Measurements from ENCODE around the gene CCDC186. TPM values are rescaled to one million over a fixed set of nuclear protein-coding genes. Genes with fewer than 3 reads are reported as not detected.

Gene CCDC186
- total and polyA plus RNA-seq, 3 experiments from 2014 or later = 11.3 to 24.9 (median 14.0) TPM

- Histone ChIP-seq H3K4me3 (ENCODE audit: low read length) (no peak overlapping the region), H3K9me3 (ENCODE audit: low read length) (no peaks in the 10 kb centered on the region), H3K4me1 (ENCODE audit: insufficient read depth, low read length) (no peaks in the 10 kb centered on the region), H3K27ac (ENCODE audit: low read depth, low read length) (no peak overlapping the region), H3K27me3 (ENCODE audit: insufficient read depth, low read length, poor library complexity, severe bottlenecking) (no peaks in the 10 kb centered on the region), H3K36me3 (ENCODE audit: insufficient read depth, low read length) (no peaks in the 10 kb centered on the region)
- no peak for DNase-seq
- POLR2A ChIA-PET = no interaction called here
- Mint-ChIP-seq H3K9me3 (no peaks in the 10 kb centered on the region), H3K36me3 (no peaks in the 10 kb centered on the region), H3K4me1 (no peaks in the 10 kb centered on the region), H3K27me3 (peaks cover 6 to 50% of the 10 kb centered on the region in 2 donors), H3K27ac (no peak overlapping the region), H3K4me3 (no peak overlapping the region)
- CTCF ChIA-PET = no interaction called here
Observed at GRCh38 chr10:114206902-114207301, 32.9 kb upstream of the CCDC186 start.

- no peaks in the 10 kb centered on the region for H3K4me1 Mint-ChIP-seq
- DNase-seq = no peak
- H3K27me3 Mint-ChIP-seq = peaks cover 17 to 66% of the 10 kb centered on the region in 2 donors
- Histone ChIP-seq H3K36me3 (ENCODE audit: insufficient read depth, low read length) (no peaks in the 10 kb centered on the region), H3K27ac (ENCODE audit: low read depth, low read length) (no peak overlapping the region), H3K27me3 (ENCODE audit: insufficient read depth, low read length, poor library complexity, severe bottlenecking) (no peaks in the 10 kb centered on the region), H3K4me1 (ENCODE audit: insufficient read depth, low read length) (no peaks in the 10 kb centered on the region), H3K4me3 (ENCODE audit: low read length) (no peak overlapping the region), H3K9me3 (ENCODE audit: low read length) (no peaks in the 10 kb centered on the region)
- no peak overlapping the region for H3K27ac Mint-ChIP-seq
- H3K36me3 Mint-ChIP-seq = peaks cover 0 to 5% (median 0%) of the 10 kb centered on the region in 3 donors
- H3K9me3 Mint-ChIP-seq = no peaks in the 10 kb centered on the region
- no peak overlapping the region for H3K4me3 Mint-ChIP-seq
- ChIA-PET POLR2A (no interaction called here), CTCF (no interaction called here)
Observed at GRCh38 chr10:114202812-114203211, 28.8 kb upstream of the CCDC186 start.

GRCh38 chr10:114199239-114199638 lies 25.2 kb upstream of the CCDC186 start:
- H3K27me3 ChIP-seq (ENCODE audit: insufficient read depth, low read length, poor library complexity, severe bottlenecking) = no peaks in the 10 kb centered on the region
- H3K4me3 ChIP-seq (ENCODE audit: low read length) = no peak overlapping the region
- no peaks in the 10 kb centered on the region for H3K36me3 ChIP-seq (ENCODE audit: insufficient read depth, low read length)
- no peaks in the 10 kb centered on the region for H3K9me3 ChIP-seq (ENCODE audit: low read length)
- no peak for DNase-seq
- ChIA-PET POLR2A (no interaction called here), CTCF (no interaction called here)
- Mint-ChIP-seq H3K4me1 (peaks cover 7 to 16% (median 9%) of the 10 kb centered on the region in 3 donors), H3K4me3 (no peak overlapping the region), H3K27ac (no peak overlapping the region), H3K36me3 (peaks cover 0 to 10% (median 0%) of the 10 kb centered on the region in 3 donors), H3K27me3 (peaks cover 29 to 76% of the 10 kb centered on the region in 2 donors), H3K9me3 (no peaks in the 10 kb centered on the region)
- H3K4me1 ChIP-seq (ENCODE audit: insufficient read depth, low read length) = no peaks in the 10 kb centered on the region
- no peak overlapping the region for H3K27ac ChIP-seq (ENCODE audit: low read depth, low read length)

- CTCF ChIA-PET = no interaction called here
- POLR2A ChIA-PET = no interaction called here
Observed at GRCh38 chr10:114195079-114195478, 21.1 kb upstream of the CCDC186 start.

GRCh38 chr10:114189700-114190099 lies 15.7 kb upstream of the CCDC186 start:
- Mint-ChIP-seq H3K4me1 (peaks cover 0 to 2% (median 0%) of the 10 kb centered on the region in 3 donors), H3K27ac (no peak overlapping the region), H3K27me3 (peaks cover 8 to 28% of the 10 kb centered on the region in 2 donors), H3K4me3 (no peak overlapping the region), H3K9me3 (no peaks in the 10 kb centered on the region), H3K36me3 (peaks cover 0 to 3% (median 0%) of the 10 kb centered on the region in 3 donors)
- H3K9me3 ChIP-seq (ENCODE audit: low read length) = no peaks in the 10 kb centered on the region
- H3K27me3 ChIP-seq (ENCODE audit: insufficient read depth, low read length, poor library complexity, severe bottlenecking) = peaks cover 4% of the 10 kb centered on the region
- no peaks in the 10 kb centered on the region for H3K36me3 ChIP-seq (ENCODE audit: insufficient read depth, low read length)
- H3K4me3 ChIP-seq (ENCODE audit: low read length) = no peak overlapping the region
- ChIA-PET POLR2A (no interaction called here), CTCF (interaction anchor here (2.0 kb wide), 1 partner anchor 28 kb away, joined by 4 read pairs; no protein-coding TSS in a partner anchor)
- H3K27ac ChIP-seq (ENCODE audit: low read depth, low read length) = no peak overlapping the region
- no peak for DNase-seq
- no peaks in the 10 kb centered on the region for H3K4me1 ChIP-seq (ENCODE audit: insufficient read depth, low read length)

More at GRCh38 chr10:114195079-114195478, 21.1 kb upstream of the CCDC186 start:
- H3K27me3 ChIP-seq (ENCODE audit: insufficient read depth, low read length, poor library complexity, severe bottlenecking) = peaks cover 4% of the 10 kb centered on the region
- no peak for DNase-seq
- H3K36me3 ChIP-seq (ENCODE audit: insufficient read depth, low read length) = no peaks in the 10 kb centered on the region
- H3K4me1 Mint-ChIP-seq = peaks cover 7 to 16% (median 9%) of the 10 kb centered on the region in 3 donors
- H3K27ac ChIP-seq (ENCODE audit: low read depth, low read length) = no peak overlapping the region
- H3K9me3 ChIP-seq (ENCODE audit: low read length) = no peaks in the 10 kb centered on the region
- H3K27me3 Mint-ChIP-seq = peaks cover 26 to 57% of the 10 kb centered on the region in 2 donors
- H3K9me3 Mint-ChIP-seq = no peaks in the 10 kb centered on the region
- H3K27ac Mint-ChIP-seq = no peak overlapping the region
- H3K4me1 ChIP-seq (ENCODE audit: insufficient read depth, low read length) = no peaks in the 10 kb centered on the region
- peaks cover 0 to 10% (median 0%) of the 10 kb centered on the region in 3 donors for H3K36me3 Mint-ChIP-seq
- no peak overlapping the region for H3K4me3 Mint-ChIP-seq
- H3K4me3 ChIP-seq (ENCODE audit: low read length) = no peak overlapping the region

- Mint-ChIP-seq H3K36me3 (peaks cover 0 to 3% (median 0%) of the 10 kb centered on the region in 3 donors), H3K4me1 (no peaks in the 10 kb centered on the region), H3K4me3 (no peak overlapping the region), H3K9me3 (no peaks in the 10 kb centered on the region), H3K27ac (no peak overlapping the region), H3K27me3 (peaks cover 7 to 28% of the 10 kb centered on the region in 2 donors)
- no peaks in the 10 kb centered on the region for H3K36me3 ChIP-seq (ENCODE audit: insufficient read depth, low read length)
- H3K4me1 ChIP-seq (ENCODE audit: insufficient read depth, low read length) = no peaks in the 10 kb centered on the region
- H3K9me3 ChIP-seq (ENCODE audit: low read length) = no peaks in the 10 kb centered on the region
- ChIA-PET CTCF (interaction anchor here (1.4 to 2.0 kb wide), 2 partner anchors 15 to 28 kb away, joined by 4 read pairs; partner anchors contain the start of gene CCDC186), POLR2A (no interaction called here)
- H3K27ac ChIP-seq (ENCODE audit: low read depth, low read length) = no peak overlapping the region
- H3K4me3 ChIP-seq (ENCODE audit: low read length) = no peak overlapping the region
- DNase-seq = no peak
- peaks cover 4% of the 10 kb centered on the region for H3K27me3 ChIP-seq (ENCODE audit: insufficient read depth, low read length, poor library complexity, severe bottlenecking)
Observed at GRCh38 chr10:114188900-114189299, 14.9 kb upstream of the CCDC186 start.

GRCh38 chr10:114188001-114188400 lies 14.0 kb upstream of the CCDC186 start:
- H3K36me3 Mint-ChIP-seq = peaks cover 0 to 3% (median 0%) of the 10 kb centered on the region in 3 donors
- Histone ChIP-seq H3K4me3 (ENCODE audit: low read length) (no peak overlapping the region), H3K27ac (ENCODE audit: low read depth, low read length) (no peak overlapping the region), H3K9me3 (ENCODE audit: low read length) (no peaks in the 10 kb centered on the region), H3K36me3 (ENCODE audit: insufficient read depth, low read length) (no peaks in the 10 kb centered on the region), H3K4me1 (ENCODE audit: insufficient read depth, low read length) (no peaks in the 10 kb centered on the region), H3K27me3 (ENCODE audit: insufficient read depth, low read length, poor library complexity, severe bottlenecking) (peaks cover 4% of the 10 kb centered on the region)
- H3K27me3 Mint-ChIP-seq = peaks cover 3 to 25% of the 10 kb centered on the region in 2 donors
- ChIA-PET CTCF (interaction anchor here (1.4 to 2.0 kb wide), 2 partner anchors 14 to 29 kb away, joined by 4 read pairs; partner anchors contain the start of gene CCDC186), POLR2A (interaction anchor here (1.0 kb wide), 1 partner anchor 8 kb away, joined by 3 read pairs; no protein-coding TSS in a partner anchor)
- H3K9me3 Mint-ChIP-seq = no peaks in the 10 kb centered on the region
- H3K4me3 Mint-ChIP-seq = no peak overlapping the region
- no peaks in the 10 kb centered on the region for H3K4me1 Mint-ChIP-seq
- DNase-seq = no peak
- H3K27ac Mint-ChIP-seq = no peak overlapping the region

GRCh38 chr10:114184276-114184675 lies 10.3 kb upstream of the CCDC186 start:
- Histone ChIP-seq H3K4me1 (ENCODE audit: insufficient read depth, low read length) (no peaks in the 10 kb centered on the region), H3K4me3 (ENCODE audit: low read length) (no peak overlapping the region), H3K27ac (ENCODE audit: low read depth, low read length) (no peak overlapping the region), H3K9me3 (ENCODE audit: low read length) (no peaks in the 10 kb centered on the region), H3K36me3 (ENCODE audit: insufficient read depth, low read length) (no peaks in the 10 kb centered on the region), H3K27me3 (ENCODE audit: insufficient read depth, low read length, poor library complexity, severe bottlenecking) (no peaks in the 10 kb centered on the region)
- no peaks in the 10 kb centered on the region for H3K9me3 Mint-ChIP-seq
- no peaks in the 10 kb centered on the region for H3K4me1 Mint-ChIP-seq
- ChIA-PET CTCF (no interaction called here), POLR2A (no interaction called here)
- H3K36me3 Mint-ChIP-seq = peaks cover 0 to 3% (median 0%) of the 10 kb centered on the region in 3 donors
- H3K27me3 Mint-ChIP-seq = peaks cover 3 to 19% of the 10 kb centered on the region in 2 donors
- no peak overlapping the region for H3K27ac Mint-ChIP-seq
- H3K4me3 Mint-ChIP-seq = no peak overlapping the region
- no peak for DNase-seq

Data from CD8-positive, alpha-beta memory T cell (primary cell).